Activated T-cell treated with anti-CD3 and anti-CD28 coated beads, Interleukin-2, amount 50 U/mL, for 4 hours (primary cell): ENCODE measurements around the gene DMKN. TPM values are rescaled to one million over a fixed set of nuclear protein-coding genes. Genes with fewer than 3 reads are reported as not detected.

Source experiments
- ATAC-seq, 2 donors: fragments of 200-7000 bp; cut with Tn5 transposase; one replicate each; pipeline ENCODE4 v1.10.0; 2021
- DNase-seq: peaks from one replicate; pipeline ENCODE4 v3.0.0-alpha.2; 2020
- H3K27me3 Mint-ChIP-seq: one replicate; pipeline ENCODE4 v1.8.0; 2021; ENCODE audit warnings: low read depth, mixed read lengths
- H3K36me3 Mint-ChIP-seq: one replicate; pipeline ENCODE4 v1.8.0; 2022; ENCODE audit warnings: mixed read lengths; ENCODE audit not compliant: insufficient read depth
- H3K4me1 Mint-ChIP-seq: one replicate; pipeline ENCODE4 v1.8.0; 2021; ENCODE audit warnings: low read depth, mixed read lengths
- H3K4me3 Mint-ChIP-seq: one replicate; pipeline ENCODE4 v1.8.0; 2021; ENCODE audit warnings: mild to moderate bottlenecking, moderate library complexity, mixed read lengths
- H3K9me3 Mint-ChIP-seq: one replicate; pipeline ENCODE4 v1.8.0; 2021; ENCODE audit warnings: mixed read lengths
- total RNA-seq, 3 donors: library from RNA; stranded (reverse); gene quantifications; one replicate each; pipeline ENCODE4 v1.2.1, GENCODE V29; 2021

Gene DMKN
- total RNA-seq, result 1 to 10 TPM in 1 of 3 donors, under 1 TPM in 2; 0.49 to 1.3 (median 0.95) TPM

- no peak for DNase-seq
- no peaks in the 10 kb centered on the region for H3K9me3 Mint-ChIP-seq
- no peak for ATAC-seq
- no peaks in the 10 kb centered on the region for H3K36me3 Mint-ChIP-seq
- no peak within 1 kb of the TSS for H3K4me3 Mint-ChIP-seq
- peaks cover 14% of the 10 kb centered on the region for H3K4me1 Mint-ChIP-seq
- peaks cover 19% of the 10 kb centered on the region for H3K27me3 Mint-ChIP-seq
Observed at GRCh38 chr19:35513628-35514281, at the start of gene DMKN. DMKN (minus strand) TSS chr19:35513649; CDS start chr19:35513475, 174 bp downstream.

DNA sequence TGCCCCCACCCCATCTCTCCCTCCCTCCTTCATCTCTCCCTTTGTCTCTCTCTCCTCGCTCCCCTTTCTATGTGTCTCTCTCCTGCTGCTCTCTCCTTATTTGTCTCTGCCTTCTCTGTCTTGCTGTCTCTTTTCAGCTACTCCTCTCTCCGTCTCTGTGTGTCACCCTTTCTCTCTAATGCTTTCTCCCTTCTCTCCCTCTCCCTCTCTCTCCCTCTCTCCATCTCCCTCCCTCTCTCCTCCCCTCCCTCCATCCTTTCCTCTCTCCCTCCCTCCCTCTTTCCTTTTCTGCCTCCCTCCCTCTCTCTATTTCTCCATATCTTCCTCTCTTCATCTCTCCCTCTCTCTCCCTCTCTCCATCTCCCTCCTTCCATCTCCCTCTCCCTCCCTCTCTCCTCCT is 49.3 kb upstream of the DMKN start:
- no peaks in the 10 kb centered on the region for H3K9me3 Mint-ChIP-seq
- DNase-seq, result no peak
- H3K27me3 Mint-ChIP-seq, result peaks cover 59% of the 10 kb centered on the region
- H3K4me1 Mint-ChIP-seq, result peaks cover 7% of the 10 kb centered on the region
- no peak for ATAC-seq
- no peak overlapping the region for H3K4me3 Mint-ChIP-seq
- no peaks in the 10 kb centered on the region for H3K36me3 Mint-ChIP-seq

- H3K4me3 Mint-ChIP-seq, result no peak overlapping the region
- H3K4me1 Mint-ChIP-seq, result peaks cover 8% of the 10 kb centered on the region
- H3K27me3 Mint-ChIP-seq, result peaks cover 56% of the 10 kb centered on the region
- no peaks in the 10 kb centered on the region for H3K36me3 Mint-ChIP-seq
- DNase-seq (no peak), ATAC-seq (no peak)
- H3K9me3 Mint-ChIP-seq, result no peaks in the 10 kb centered on the region
Observed at GRCh38 chr19:35562336-35562735, 48.9 kb upstream of the DMKN start.

DNA sequence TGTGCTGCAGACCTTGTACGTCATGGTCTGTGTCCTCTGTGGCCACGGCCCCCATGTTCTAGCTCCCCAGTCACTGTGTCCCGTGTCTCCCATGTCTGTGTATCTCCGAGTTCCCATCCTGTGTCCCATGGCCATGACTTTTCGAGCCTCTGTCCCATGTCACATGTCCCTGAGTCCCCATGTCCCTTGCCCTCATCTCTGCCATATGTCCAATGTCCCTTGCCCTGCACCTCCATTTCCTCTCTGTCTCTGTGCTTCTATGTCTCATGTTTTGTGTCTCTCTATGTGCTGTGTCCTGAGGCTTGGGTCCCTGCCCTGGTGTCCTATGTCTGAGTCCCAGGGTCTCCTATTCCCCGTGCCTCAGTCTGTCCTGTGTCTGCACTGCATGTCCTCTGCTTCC is 48.0 kb upstream of the DMKN start:
- Mint-ChIP-seq H3K4me1 (peaks cover 11% of the 10 kb centered on the region), H3K4me3 (no peak overlapping the region), H3K27me3 (peaks cover 52% of the 10 kb centered on the region), H3K36me3 (no peaks in the 10 kb centered on the region), H3K9me3 (no peaks in the 10 kb centered on the region)
- ATAC-seq, result no peak
- DNase-seq, result no peak

DNA sequence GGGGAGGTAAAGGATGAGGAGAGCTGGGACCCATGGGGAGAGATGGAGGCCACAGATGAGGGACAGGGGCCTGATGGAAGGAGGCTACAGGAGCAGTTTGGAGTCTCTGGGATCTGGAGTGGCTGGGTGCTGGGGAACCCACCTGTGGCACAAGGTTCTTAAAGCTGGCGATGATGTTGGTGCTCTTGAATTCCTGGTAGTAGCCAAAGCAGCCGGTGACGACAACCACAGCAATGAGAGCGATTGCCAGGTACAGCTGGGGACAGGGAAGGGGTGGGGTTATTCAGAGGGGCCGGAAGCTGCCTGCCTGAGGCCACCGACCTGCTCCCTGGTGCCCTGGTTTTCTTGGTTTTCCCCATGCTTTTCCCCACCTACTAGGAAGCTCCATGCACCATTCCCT is 47.2 kb upstream of the DMKN start:
- Mint-ChIP-seq H3K9me3 (no peaks in the 10 kb centered on the region), H3K4me3 (no peak overlapping the region), H3K27me3 (peaks cover 54% of the 10 kb centered on the region), H3K36me3 (no peaks in the 10 kb centered on the region), H3K4me1 (peaks cover 11% of the 10 kb centered on the region)
- no peak for ATAC-seq
- DNase-seq, result no peak

GRCh38 chr19:35560271-35560670 is 46.8 kb upstream of the DMKN start:
- no peak for ATAC-seq
- no peak for DNase-seq
- H3K27me3 Mint-ChIP-seq, result peaks cover 50% of the 10 kb centered on the region
- H3K4me3 Mint-ChIP-seq, result no peak overlapping the region
- no peaks in the 10 kb centered on the region for H3K9me3 Mint-ChIP-seq
- peaks cover 11% of the 10 kb centered on the region for H3K4me1 Mint-ChIP-seq
- no peaks in the 10 kb centered on the region for H3K36me3 Mint-ChIP-seq

- DNase-seq (no peak), ATAC-seq (no peak)
- no peaks in the 10 kb centered on the region for H3K9me3 Mint-ChIP-seq
- H3K4me3 Mint-ChIP-seq, result no peak overlapping the region
- H3K4me1 Mint-ChIP-seq, result peaks cover 11% of the 10 kb centered on the region
- peaks cover 49% of the 10 kb centered on the region for H3K27me3 Mint-ChIP-seq
- no peaks in the 10 kb centered on the region for H3K36me3 Mint-ChIP-seq
Observed at GRCh38 chr19:35559781-35560180, 46.3 kb upstream of the DMKN start.

- H3K4me1 Mint-ChIP-seq, result peaks cover 11% of the 10 kb centered on the region
- no peaks in the 10 kb centered on the region for H3K36me3 Mint-ChIP-seq
- peaks cover 45% of the 10 kb centered on the region for H3K27me3 Mint-ChIP-seq
- H3K9me3 Mint-ChIP-seq, result no peaks in the 10 kb centered on the region
- no peak for DNase-seq
- H3K4me3 Mint-ChIP-seq, result no peak overlapping the region
- no peak for ATAC-seq
Observed at GRCh38 chr19:35559281-35559659, 45.8 kb upstream of the DMKN start.

GRCh38 chr19:35558400-35559280 is 45.2 kb upstream of the DMKN start:
- ATAC-seq (no peak), DNase-seq (no peak)
- H3K27me3 Mint-ChIP-seq, result peaks cover 43% of the 10 kb centered on the region
- H3K36me3 Mint-ChIP-seq, result no peaks in the 10 kb centered on the region
- peaks cover 11% of the 10 kb centered on the region for H3K4me1 Mint-ChIP-seq
- H3K9me3 Mint-ChIP-seq, result no peaks in the 10 kb centered on the region
- no peak overlapping the region for H3K4me3 Mint-ChIP-seq

DNA sequence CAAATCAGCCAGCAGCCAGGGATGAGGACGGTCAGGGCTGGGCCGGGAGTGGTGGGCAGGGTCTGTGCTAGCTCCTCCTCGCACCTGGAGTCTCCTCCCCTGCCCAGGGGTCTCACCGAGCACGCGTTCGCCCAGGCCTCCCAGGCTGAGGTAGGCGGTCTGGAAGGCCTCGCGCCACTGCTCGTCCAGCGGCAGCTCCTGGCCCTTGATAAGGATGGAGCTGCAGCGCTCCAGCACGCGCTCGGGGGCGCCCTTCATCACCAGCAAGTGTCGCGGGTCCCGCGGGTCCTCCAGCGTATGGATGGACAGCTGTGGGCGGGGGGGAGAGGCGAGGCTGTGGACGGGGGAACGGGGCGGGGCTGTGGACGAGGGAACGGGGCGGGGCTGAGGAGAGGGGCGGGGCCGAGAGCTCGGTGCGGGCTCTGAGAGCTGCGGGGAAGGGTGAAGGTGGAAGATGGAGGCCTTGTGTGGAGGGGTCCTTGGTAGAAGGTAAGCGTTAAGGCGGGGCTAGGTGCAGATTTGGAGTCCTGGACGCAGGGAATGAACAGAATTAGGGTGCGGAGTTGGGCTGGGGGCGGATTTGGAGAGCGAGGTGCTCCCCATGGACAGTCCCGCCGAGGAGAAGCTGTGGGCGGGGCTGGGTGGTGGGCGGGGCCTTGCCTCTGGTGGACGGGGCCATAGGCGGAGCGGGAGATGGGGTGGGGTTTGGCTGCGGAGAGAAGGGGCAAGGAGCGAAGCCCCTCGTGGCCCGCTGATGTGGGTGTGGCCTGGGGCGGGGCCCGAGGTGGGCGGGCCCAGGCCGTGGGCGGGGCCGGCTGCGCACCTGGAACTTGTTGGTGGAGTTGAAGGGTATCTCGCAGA is 44.3 kb upstream of the DMKN start:
- peaks cover 11% of the 10 kb centered on the region for H3K4me1 Mint-ChIP-seq
- DNase-seq, result peak; percentile 52
- H3K9me3 Mint-ChIP-seq, result no peaks in the 10 kb centered on the region
- peak overlapping the region; percentile 67 for H3K4me3 Mint-ChIP-seq
- H3K27me3 Mint-ChIP-seq, result peaks cover 43% of the 10 kb centered on the region
- no peaks in the 10 kb centered on the region for H3K36me3 Mint-ChIP-seq
- peak; percentile 72 to 73 for ATAC-seq

GRCh38 chr19:35556846-35557538 is 43.5 kb upstream of the DMKN start:
- ATAC-seq (no peak), DNase-seq (no peak)
- Mint-ChIP-seq H3K9me3 (no peaks in the 10 kb centered on the region), H3K36me3 (no peaks in the 10 kb centered on the region), H3K4me1 (peaks cover 11% of the 10 kb centered on the region), H3K4me3 (no peak overlapping the region), H3K27me3 (peaks cover 36% of the 10 kb centered on the region)

DNA sequence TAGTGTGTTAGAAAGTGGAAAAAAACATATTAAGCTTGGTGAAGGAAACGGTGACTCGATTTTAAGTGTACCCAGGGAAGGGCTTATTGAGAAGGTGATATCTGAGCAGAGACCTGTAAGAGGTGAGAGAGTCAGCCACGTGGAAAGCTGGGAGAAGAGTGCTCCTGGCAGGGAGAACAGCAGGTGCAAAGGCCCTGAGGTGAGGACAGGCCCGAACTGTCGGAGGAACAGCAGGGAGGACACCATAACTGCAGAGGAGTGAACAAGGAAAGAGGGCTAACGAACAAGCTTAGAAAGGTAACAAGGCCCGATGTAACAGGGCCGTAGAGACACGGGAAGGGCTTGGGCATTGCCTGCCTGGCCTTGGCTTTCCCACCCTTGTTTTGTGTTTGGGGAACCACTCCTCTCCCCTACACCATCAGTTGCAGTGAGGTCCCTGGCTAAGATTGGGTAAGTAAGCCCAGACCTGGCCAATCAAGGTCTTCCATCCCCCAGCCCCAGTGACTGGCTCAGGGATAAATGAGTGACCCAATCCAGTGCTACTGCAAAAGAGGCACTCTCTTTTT is 42.7 kb upstream of the DMKN start:
- H3K9me3 Mint-ChIP-seq, result no peaks in the 10 kb centered on the region
- ATAC-seq (no peak), DNase-seq (no peak)
- peaks cover 29% of the 10 kb centered on the region for H3K27me3 Mint-ChIP-seq
- H3K4me1 Mint-ChIP-seq, result peaks cover 11% of the 10 kb centered on the region
- no peaks in the 10 kb centered on the region for H3K36me3 Mint-ChIP-seq
- H3K4me3 Mint-ChIP-seq, result no peak overlapping the region

DNA sequence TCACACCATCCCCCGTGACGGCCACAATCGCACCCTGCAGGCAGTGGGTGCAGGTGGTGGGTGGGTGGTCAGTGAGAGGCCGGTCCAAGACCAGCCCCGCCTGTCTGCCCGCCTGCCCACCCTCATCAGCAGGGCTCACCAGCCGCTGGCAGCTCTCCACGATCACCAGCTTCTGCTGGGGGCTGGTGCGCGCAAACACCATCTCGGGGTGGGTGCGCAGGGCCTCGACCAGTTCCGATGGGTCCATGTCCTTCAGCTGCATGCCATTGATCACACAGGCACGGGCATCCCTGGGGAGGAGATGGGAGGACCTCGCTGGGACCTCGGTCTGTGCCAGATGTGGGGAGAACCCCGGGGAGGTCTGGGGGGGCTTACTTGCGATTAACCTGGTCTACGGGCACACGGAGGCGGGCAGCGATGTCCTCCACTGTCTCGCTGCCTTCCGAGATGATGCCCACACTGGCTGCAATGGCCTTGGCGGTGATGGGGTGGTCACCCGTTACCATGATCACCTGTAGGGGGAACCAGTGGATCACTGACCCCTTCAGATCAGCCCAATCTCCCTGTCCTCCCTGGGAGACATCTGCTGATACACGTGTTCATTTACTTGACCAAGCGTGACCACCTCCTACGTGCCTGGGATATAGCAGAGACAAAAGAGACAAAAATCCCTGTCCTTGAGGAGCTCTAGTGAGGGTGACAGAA is 42.0 kb upstream of the DMKN start:
- ATAC-seq (no peak), DNase-seq (no peak)
- H3K9me3 Mint-ChIP-seq, result no peaks in the 10 kb centered on the region
- H3K36me3 Mint-ChIP-seq, result peaks cover 4% of the 10 kb centered on the region
- H3K4me1 Mint-ChIP-seq, result peaks cover 11% of the 10 kb centered on the region
- H3K4me3 Mint-ChIP-seq, result no peak overlapping the region
- peaks cover 25% of the 10 kb centered on the region for H3K27me3 Mint-ChIP-seq
